Hepatocyte (in vitro differentiated cells): ENCODE data around the gene XIRP1. TPM values are rescaled to one million over a fixed set of nuclear protein-coding genes. Genes with fewer than 3 reads are reported as not detected.

Experiments
- DNase-seq: peaks from one replicate; pipeline ENCODE4 v3.0.0-alpha.2; 2016; ENCODE audit warnings: low spot score
- H2AFZ ChIP-seq: fragments of 200-600 bp; sonication (generic); 2 replicates; pipeline ENCODE4 v1.6.0; 2016; ENCODE audit warnings: antibody characterized with exemption, mild to moderate bottlenecking
- H3K27ac ChIP-seq: fragments of 200-600 bp; sonication (generic); 2 replicates; pipeline ENCODE4 v1.5.1; 2016; ENCODE audit warnings: mild to moderate bottlenecking
- H3K27me3 ChIP-seq: fragments of 200-600 bp; sonication (generic); 2 replicates; pipeline ENCODE4 v1.6.1; 2016
- H3K36me3 ChIP-seq: fragments of 200-600 bp; sonication (generic); replicated peaks from 2 replicates; pipeline ENCODE4 v1.5.1; 2016; ENCODE audit warnings: low read depth; ENCODE audit not compliant: insufficient read depth
- H3K4me1 ChIP-seq: fragments of 200-600 bp; sonication (generic); 2 replicates; pipeline ENCODE4 v1.5.1; 2016; ENCODE audit warnings: mild to moderate bottlenecking, moderate library complexity; ENCODE audit not compliant: insufficient read depth
- H3K4me2 ChIP-seq: fragments of 200-600 bp; sonication (generic); 2 replicates; pipeline ENCODE4 v1.6.0; 2016
- H3K4me3 ChIP-seq: fragments of 200-600 bp; sonication (generic); 2 replicates; pipeline ENCODE4 v1.5.1; 2016; ENCODE audit warnings: mild to moderate bottlenecking
- H3K79me2 ChIP-seq: fragments of 200-600 bp; sonication (generic); 2 replicates; pipeline ENCODE4 v1.6.0; 2017; ENCODE audit warnings: mild to moderate bottlenecking
- H3K9me2 ChIP-seq: fragments of 200-600 bp; sonication (generic); replicated peaks from 2 replicates; pipeline ENCODE4 v1.6.0; 2017; ENCODE audit warnings: mild to moderate bottlenecking; ENCODE audit not compliant: insufficient read depth
- H3K9me3 ChIP-seq: fragments of 200-600 bp; sonication (generic); 2 replicates; pipeline ENCODE4 v1.5.1; 2016; ENCODE audit warnings: low read depth, mild to moderate bottlenecking
- H4K20me1 ChIP-seq: fragments of 200-600 bp; sonication (generic); 2 replicates; pipeline ENCODE4 v1.6.0; 2016; ENCODE audit warnings: mild to moderate bottlenecking; ENCODE audit not compliant: insufficient read depth, poor library complexity, severe bottlenecking
- EZH2 ChIP-seq: fragments of 200-600 bp; sonication (generic); IDR thresholded peaks from 2 replicates; pipeline ENCODE4 v1.6.1; 2016; ENCODE audit warnings: antibody characterized with exemption, mild to moderate bottlenecking, borderline replicate concordance
- EZH2phosphoT487 ChIP-seq: fragments of 200-600 bp; sonication (generic); IDR thresholded peaks from one replicate; pipeline ENCODE4 v1.6.1; 2018; ENCODE audit warnings: antibody characterized with exemption, mild to moderate bottlenecking, low read depth, moderate library complexity; ENCODE audit not compliant: unreplicated experiment, severe bottlenecking
- WGBS: methylation state at CpG from one replicate; pipeline ENCODE4 v1.1.6; 2016; ENCODE audit warnings: low lambda C conversion rate; ENCODE audit errors: missing lambda C conversion rate; 5-methylcytosine and 5-hydroxymethylcytosine counted together
- polyA plus RNA-seq: library from polyadenylated mRNA; unstranded; fragments of >200 nt; fragmentation: Nextera tagmentation; extraction: Ambion mirVana; gene quantifications from 2 replicates; pipeline ENCODE4 v1.2.1, GENCODE V29; 2016
- total RNA-seq: library from RNA; depleted of rRNA; stranded (reverse); fragments of >200 nt; gene quantifications from 2 replicates; pipeline ENCODE4 v1.2.3, GENCODE V29; 2014
- TF ChIP-seq, protein P1 (sequence below): fragments of 200-600 bp; sonication (generic); IDR thresholded peaks from 2 replicates; pipeline ENCODE4 v1.5.1; 2016; ENCODE audit warnings: antibody characterized with exemption, mild to moderate bottlenecking; ENCODE audit not compliant: poor library complexity

Gene XIRP1
- total and polyA plus RNA-seq, 2 experiments from 2014 or later: 0.10 to 1.4 TPM

- DNase-seq: peak; percentile 95
- Histone ChIP-seq H3K9me2 (no peaks in the 10 kb centered on the region), H3K4me3 (peak overlapping the region; percentile 100), H2AFZ (no peak overlapping the region), H3K79me2 (peaks cover 66% of the 10 kb centered on the region), H3K27ac (peak overlapping the region; percentile 100), H4K20me1 (peaks cover 62% of the 10 kb centered on the region), H3K9me3 (no peaks in the 10 kb centered on the region), H3K27me3 (no peaks in the 10 kb centered on the region), H3K36me3 (peaks cover under 1% of the 10 kb centered on the region), H3K4me1 (peaks cover 77% of the 10 kb centered on the region), H3K4me2 (peak overlapping the region; percentile 95)
- WGBS: 15% methylated on average over 9 of the region's 9 CpGs
- TF ChIP-seq, protein P1, sequence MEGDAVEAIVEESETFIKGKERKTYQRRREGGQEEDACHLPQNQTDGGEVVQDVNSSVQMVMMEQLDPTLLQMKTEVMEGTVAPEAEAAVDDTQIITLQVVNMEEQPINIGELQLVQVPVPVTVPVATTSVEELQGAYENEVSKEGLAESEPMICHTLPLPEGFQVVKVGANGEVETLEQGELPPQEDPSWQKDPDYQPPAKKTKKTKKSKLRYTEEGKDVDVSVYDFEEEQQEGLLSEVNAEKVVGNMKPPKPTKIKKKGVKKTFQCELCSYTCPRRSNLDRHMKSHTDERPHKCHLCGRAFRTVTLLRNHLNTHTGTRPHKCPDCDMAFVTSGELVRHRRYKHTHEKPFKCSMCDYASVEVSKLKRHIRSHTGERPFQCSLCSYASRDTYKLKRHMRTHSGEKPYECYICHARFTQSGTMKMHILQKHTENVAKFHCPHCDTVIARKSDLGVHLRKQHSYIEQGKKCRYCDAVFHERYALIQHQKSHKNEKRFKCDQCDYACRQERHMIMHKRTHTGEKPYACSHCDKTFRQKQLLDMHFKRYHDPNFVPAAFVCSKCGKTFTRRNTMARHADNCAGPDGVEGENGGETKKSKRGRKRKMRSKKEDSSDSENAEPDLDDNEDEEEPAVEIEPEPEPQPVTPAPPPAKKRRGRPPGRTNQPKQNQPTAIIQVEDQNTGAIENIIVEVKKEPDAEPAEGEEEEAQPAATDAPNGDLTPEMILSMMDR: no peak
- no peak for TF ChIP-seq EZH2phosphoT487
- TF ChIP-seq EZH2: no peak
These were observed 41.4 kb downstream of the XIRP1 start for GRCh38 chr3:39150803-39151631.

DNA sequence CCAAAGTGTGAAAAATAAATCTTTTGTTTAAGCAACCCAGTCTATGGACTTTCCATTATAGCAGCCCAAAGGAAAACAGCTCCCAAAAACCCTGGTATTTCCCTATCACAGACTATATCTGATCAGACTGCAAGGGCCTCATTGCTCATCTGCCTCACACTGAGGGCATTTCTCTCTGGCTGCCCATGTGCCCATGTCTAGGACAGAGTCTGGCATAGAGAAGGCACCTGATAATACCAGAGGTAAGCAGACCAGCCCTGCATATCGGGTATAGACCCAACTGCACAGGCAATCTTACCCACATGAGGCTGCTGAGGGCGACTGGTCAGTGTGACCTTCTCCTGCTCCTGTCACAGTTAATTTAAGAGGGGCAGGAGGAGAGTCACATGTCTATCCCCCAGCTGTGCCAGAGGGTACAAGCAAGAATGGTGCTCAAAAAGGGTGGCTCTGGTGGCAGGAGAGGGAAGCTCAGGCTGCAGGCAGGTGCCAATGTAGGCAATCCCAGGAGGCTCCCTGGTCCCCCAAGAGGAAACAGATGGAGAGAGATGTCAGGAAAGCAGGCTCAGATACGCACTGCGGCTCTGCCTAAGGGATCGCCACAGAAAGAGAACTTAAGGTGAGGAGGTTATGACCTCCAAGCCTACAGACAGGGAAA, 42.1 kb downstream of the XIRP1 start:
- DNase-seq: no peak
- 47% methylated on average over 5 of the region's 5 CpGs for WGBS
- peak overlapping the region; percentile 100 for H3K27ac ChIP-seq
- H2AFZ ChIP-seq: no peak overlapping the region
- H3K4me2 ChIP-seq: peak overlapping the region; percentile 95
- peak overlapping the region; percentile 3 for H3K4me3 ChIP-seq
- no peaks in the 10 kb centered on the region for H3K9me3 ChIP-seq
- H3K36me3 ChIP-seq: peaks cover 8% of the 10 kb centered on the region
- H3K27me3 ChIP-seq: no peaks in the 10 kb centered on the region
- H4K20me1 ChIP-seq: peaks cover 70% of the 10 kb centered on the region
- peaks cover 73% of the 10 kb centered on the region for H3K79me2 ChIP-seq
- H3K9me2 ChIP-seq: no peaks in the 10 kb centered on the region
- TF ChIP-seq EZH2 (no peak), EZH2phosphoT487 (no peak)
- TF ChIP-seq, protein P1: no peak
- H3K4me1 ChIP-seq: peaks cover 71% of the 10 kb centered on the region

- Histone ChIP-seq H3K27ac (peak overlapping the region; percentile 100), H3K4me1 (peaks cover 68% of the 10 kb centered on the region), H3K27me3 (no peaks in the 10 kb centered on the region), H3K4me2 (peak overlapping the region; percentile 95), H3K4me3 (no peak overlapping the region), H3K9me3 (no peaks in the 10 kb centered on the region), H4K20me1 (peaks cover 74% of the 10 kb centered on the region), H2AFZ (no peak overlapping the region), H3K9me2 (no peaks in the 10 kb centered on the region), H3K36me3 (peaks cover 10% of the 10 kb centered on the region), H3K79me2 (peaks cover 79% of the 10 kb centered on the region)
- TF ChIP-seq EZH2 (no peak), EZH2phosphoT487 (no peak)
- TF ChIP-seq, protein P1: no peak
- no peak for DNase-seq
- WGBS: 67% methylated on average over 3 of the region's 3 CpGs
These were observed 42.8 kb downstream of the XIRP1 start for GRCh38 chr3:39149498-39150147.
